K562 (cell line): ENCODE measurements around the gene RNF151. TPM values are rescaled to one million over a fixed set of nuclear protein-coding genes. Genes with fewer than 3 reads are reported as not detected.

Source experiments
- ATAC-seq: fragments of 200-7000 bp; cut with Tn5 transposase; 3 replicates; pipeline ENCODE4 v1.9.1; 2020; ENCODE audit warnings: moderate library complexity
- BruUV-seq: library from RNA; stranded (reverse); fragments of 400-500 nt; replicated peaks from 2 replicates; lab custom pipeline; 2021; lab: Mats Ljungman, UMichigan
- CTCF ChIA-PET: fragments of 300-600 bp; formaldehyde crosslinking; extraction: SDS; loops from one replicate; lab custom pipeline; 2021; ENCODE audit warnings: low intra/inter-chr PET ratio; lab: Yijun Ruan, JAX
- POLR2A ChIA-PET: fragments of 300-600, 350-650 bp; sonication (Branson Sonifier 250); formaldehyde crosslinking; extraction: SDS; loops from one replicate; lab custom pipeline; 2021; ENCODE audit warnings: antibody characterized with exemption, inconsistent platforms; lab: Yijun Ruan, JAX
- DNase-seq, 4 experiments: peaks; one replicate each; pipeline versions ENCODE4 v3.0.0 to v3.0.0-alpha.2; 2011 to 2018; ENCODE audit warnings: low spot score in 3 of 4, mixed read lengths in 3 of 4; ENCODE audit errors: extremely low read depth in 1 of 4
- FAIRE-seq: peaks from 2 replicates; lab custom pipeline; 2011; peaks lifted over from hg19 to GRCh38; lab: Jason Lieb, UNC
- H2AFZ ChIP-seq: 2 replicates; pipeline ENCODE4 v1.6.0; 2011; ENCODE audit warnings: low read depth, low read length, control low read depth, inconsistent platforms
- H3K27ac ChIP-seq: fragments of 200-600 bp; 3 replicates; pipeline ENCODE4 v1.8.0; 2011; ENCODE audit warnings: low read depth, mild to moderate bottlenecking, control low read depth, inconsistent platforms, low read length, moderate library complexity, mixed read lengths; ENCODE audit errors: extremely low read depth
- H3K27me3 ChIP-seq, 2 experiments: fragments of 300-600 bp in 1 of 2; 2 replicates in 1 of 2; 3 replicates in 1 of 2; pipeline versions ENCODE4 v1.6.0 to v1.8.0; 2011; ENCODE audit warnings: inconsistent platforms in 2 of 2, low read length in 2 of 2, mild to moderate bottlenecking in 1 of 2, mixed read lengths in 1 of 2, moderate library complexity in 1 of 2; ENCODE audit not compliant: control insufficient read depth in 2 of 2, insufficient read depth in 2 of 2
- H3K36me3 ChIP-seq: fragments of 300-600 bp; 3 replicates; pipeline ENCODE4 v1.8.0; 2011; ENCODE audit warnings: mild to moderate bottlenecking, low read length, inconsistent platforms; ENCODE audit not compliant: control insufficient read depth, insufficient read depth
- H3K4me1 ChIP-seq, 2 experiments: fragments of 200-600 bp in 1 of 2; replicated peaks in 1 of 2; 2 replicates in 1 of 2; 3 replicates in 1 of 2; pipeline versions ENCODE4 v1.5.1 to v1.8.0; 2011; ENCODE audit warnings: inconsistent platforms in 2 of 2, low read length in 2 of 2, mild to moderate bottlenecking in 1 of 2, mixed read lengths in 1 of 2, moderate library complexity in 1 of 2; ENCODE audit not compliant: control insufficient read depth in 2 of 2, insufficient read depth in 2 of 2
- H3K4me2 ChIP-seq: 2 replicates; pipeline ENCODE4 v1.6.1; 2011; ENCODE audit warnings: low read length, control low read depth, inconsistent platforms, mixed read lengths; ENCODE audit not compliant: insufficient read depth
- H3K4me3 ChIP-seq: fragments of 200-600 bp; sonication (generic), shearing (Covaris generic); 2 replicates; pipeline ENCODE4 v1.5.1; 2016; ENCODE audit warnings: control low read depth, inconsistent platforms
- H3K79me2 ChIP-seq: fragments of 200-600 bp; 3 replicates; pipeline ENCODE4 v1.8.0; 2011; ENCODE audit warnings: low read length, inconsistent platforms; ENCODE audit not compliant: control insufficient read depth, insufficient read depth
- H3K9ac ChIP-seq, 2 experiments: 2 replicates each; pipeline versions ENCODE4 v1.6.0 to v1.6.1; 2011; ENCODE audit warnings: low read depth in 2 of 2, low read length in 2 of 2, control low read depth in 1 of 2, inconsistent platforms in 1 of 2, mild to moderate bottlenecking in 1 of 2, mixed read lengths in 1 of 2; ENCODE audit not compliant: insufficient read depth in 1 of 2
- H3K9me1 ChIP-seq: one replicate; pipeline ENCODE4 v1.6.0; 2011; ENCODE audit warnings: inconsistent platforms, mild to moderate bottlenecking, low read length, moderate library complexity; ENCODE audit not compliant: control insufficient read depth, insufficient read depth
- H3K9me3 ChIP-seq: replicated peaks from 2 replicates; pipeline ENCODE4 v1.5.1; 2011; ENCODE audit warnings: low read depth, low read length, inconsistent platforms; ENCODE audit not compliant: control insufficient read depth, insufficient read depth
- H4K20me1 ChIP-seq: replicated peaks from 2 replicates; pipeline ENCODE4 v1.6.1; 2011; ENCODE audit warnings: low read length, inconsistent platforms, mixed read lengths; ENCODE audit not compliant: control insufficient read depth, insufficient read depth
- HCFC1 ChIP-seq: IDR thresholded peaks from 2 replicates; pipeline ENCODE4 v1.6.1; 2012; ENCODE audit warnings: low read depth, low read length, improper control_type of control experiment
- HDAC6 ChIP-seq: IDR thresholded peaks from 2 replicates; pipeline ENCODE4 v1.6.1; 2012; ENCODE audit warnings: low read depth, mild to moderate bottlenecking, control low read depth, inconsistent platforms, low read length, moderate library complexity
- PML ChIP-seq: IDR thresholded peaks from 2 replicates; pipeline ENCODE4 v1.6.1; 2012; ENCODE audit warnings: low read length, inconsistent platforms
- POLR2A ChIP-seq: fragments of 450-650 bp; conservative IDR thresholded peaks from 2 replicates; pipeline ENCODE4 v1.6.1; 2016
- TCF7L2 ChIP-seq: fragments of 150-350 bp; IDR thresholded peaks from 2 replicates; pipeline ENCODE4 v1.6.1; 2016; ENCODE audit warnings: low read depth, mild to moderate bottlenecking, low read length, moderate library complexity
- TSC22D4 ChIP-seq: fragments of 450-650 bp; IDR thresholded peaks from 2 replicates; pipeline ENCODE4 v1.6.1; 2016; ENCODE audit warnings: missing genetic modification characterization, missing biosample characterization, control low read depth
- WGBS: fragments of 100-300 bp; shearing (Covaris generic); methylation state at CpG from one replicate; pipeline ENCODE4 v1.1.6; 2016; ENCODE audit warnings: low coverage, mixed read lengths; ENCODE audit not compliant: insufficient coverage; ENCODE audit errors: missing lambda C conversion rate; 5-methylcytosine and 5-hydroxymethylcytosine counted together
- in situ Hi-C: fragments of 300-500 bp; cut with MboI; formaldehyde crosslinking; loops from 4 replicates; pipeline ENCODE4 v1.15.0; 2018; ENCODE audit warnings: inconsistent platforms, mixed read lengths
- intact Hi-C: fragments of 100-400 bp; cut with micrococcal nuclease; formaldehyde crosslinking; loops from 2 replicates; pipeline ENCODE4 v1.14.2; 2022
- polyA plus RNA-seq, 8 experiments: library from polyadenylated mRNA; depleted of rRNA in 4 of 8; stranded (reverse) in 5 of 8; unstranded in 3 of 8; fragments of >200 nt; fragmentation: Nextera tagmentation in 2 of 8; fragmentation: Illumina TruSeq in 1 of 8; extraction: Ambion mirVana in 2 of 8; extraction: Trizol in 1 of 8; gene quantifications; 2 replicates each; pipeline versions ENCODE4 v1.2.1 to v1.2.3, GENCODE V29; 2011 to 2014; ENCODE audit warnings: inconsistent platforms in 1 of 8, missing spikeins in 1 of 8
- total RNA-seq, 7 experiments: library from RNA; depleted of rRNA in 6 of 7; stranded (reverse); fragments of >200 nt in 6 of 7; fragmentation: Illumina TruSeq in 2 of 7; extraction: Trizol in 2 of 7; gene quantifications; 2 replicates each; pipeline versions ENCODE4 v1.2.1 to v1.2.3, GENCODE V29; 2011 to 2021; ENCODE audit warnings: low replicate concordance in 1 of 7
- TF ChIP-seq, protein P1 (sequence below): fragments of 450-650 bp; IDR thresholded peaks from 2 replicates; pipeline ENCODE4 v1.6.1; 2016; ENCODE audit warnings: mild to moderate bottlenecking, moderate library complexity
- TF ChIP-seq, protein P2 (sequence below): fragments of 200-800 bp; sonication (Bioruptor generic); IDR thresholded peaks from 2 replicates; pipeline ENCODE4 v1.6.1; 2017; ENCODE audit warnings: missing genetic modification characterization, missing compliant biosample characterization

Gene RNF151
- total and polyA plus RNA-seq, 9 of the 15 experiments (the other 6 are each of a cell fraction or from before 2014, with no cell fraction given), result not detected

DNA sequence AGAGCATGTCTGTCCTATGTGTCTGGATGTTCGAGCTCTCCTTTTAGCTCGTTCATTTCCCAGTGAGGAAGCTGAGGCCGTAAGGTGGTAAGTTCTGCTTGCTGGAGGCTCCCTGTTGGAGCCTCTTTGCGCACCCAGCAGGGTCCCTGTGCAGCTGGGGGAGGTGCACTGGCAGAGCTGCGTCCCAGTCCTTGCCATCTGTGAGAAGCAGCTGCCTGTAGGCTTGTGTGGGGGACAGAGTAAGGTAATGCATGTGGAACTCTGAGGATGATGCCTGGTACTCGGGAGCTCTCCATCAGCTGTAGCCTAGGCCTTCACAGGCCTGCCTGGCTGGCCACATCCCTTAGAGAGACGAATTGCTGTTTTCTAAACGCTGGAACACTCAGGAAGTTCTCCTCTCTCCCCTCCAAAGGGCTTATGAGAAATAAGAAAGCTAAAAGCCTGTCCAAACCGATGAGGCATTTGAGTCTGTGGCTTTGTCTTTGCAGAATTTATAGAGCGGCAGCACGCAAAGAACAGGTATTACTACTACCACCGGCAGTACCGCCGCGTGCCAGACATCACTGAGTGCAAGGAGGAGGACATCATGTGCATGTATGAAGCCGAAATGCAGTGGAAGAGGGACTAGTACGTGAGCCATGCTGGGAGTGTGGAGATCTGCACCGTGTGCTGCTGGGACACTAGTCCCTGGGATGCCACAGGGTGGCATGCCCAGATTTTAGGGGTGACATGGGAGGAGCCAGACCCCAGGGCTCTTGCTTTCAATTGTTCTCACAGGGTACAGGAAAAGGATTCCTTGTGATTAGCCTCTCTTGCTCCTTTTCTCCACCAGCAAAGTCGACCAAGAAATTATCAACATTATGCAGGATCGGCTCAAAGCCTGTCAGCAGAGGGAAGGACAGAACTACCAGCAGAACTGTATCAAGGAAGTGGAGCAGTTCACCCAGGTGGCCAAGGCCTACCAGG is 5.7 kb upstream of the RNF151 start:
- Histone ChIP-seq H3K27ac (peak overlapping the region; percentile 83), H3K9me1 (no peaks in the 10 kb centered on the region), H2AFZ (no peak overlapping the region), H3K4me2 (peak overlapping the region; percentile 100), H3K9ac (peak overlapping the region; percentile 75 to 94), H3K79me2 (peaks cover 67% of the 10 kb centered on the region), H3K9me3 (no peaks in the 10 kb centered on the region), H3K4me1 (peaks cover 8 to 49% of the 10 kb centered on the region in 2 experiments; a peak in 4 of 5 replicates), H3K4me3 (peak overlapping the region; percentile 65), H3K36me3 (peaks cover 38% of the 10 kb centered on the region), H3K27me3 (no peaks in the 10 kb centered on the region), H4K20me1 (peaks cover 35% of the 10 kb centered on the region)
- peak in 1 of 4 experiments; percentile 75 for DNase-seq
- ChIA-PET CTCF (interaction anchor here (0.6 kb wide), 1 partner anchor 1722 kb away, joined by 3 read pairs; no protein-coding TSS in a partner anchor), POLR2A (interaction anchor here (0.6 to 3.0 kb wide), 17 partner anchors 9 to 1586 kb away, joined by 3 to 13 read pairs (median 3); partner anchors contain the start of genes EME2, MRPS34, MSRB1 and NUBP2)
- peak; percentile 53 for ATAC-seq
- 4% methylated on average over 19 of the region's 20 CpGs for WGBS
- peak; percentile 81 for FAIRE-seq
- BruUV-seq, result TSS peak; percentile 35
- in situ Hi-C loops (no loop called here), intact Hi-C loops (no loop called here)
- TF ChIP-seq HDAC6 (no peak), TSC22D4 (tag) (no peak), POLR2A (peak; percentile 97), TCF7L2 (no peak), PML (peak; percentile 76), HCFC1 (no peak)
- TF ChIP-seq, protein P1, sequence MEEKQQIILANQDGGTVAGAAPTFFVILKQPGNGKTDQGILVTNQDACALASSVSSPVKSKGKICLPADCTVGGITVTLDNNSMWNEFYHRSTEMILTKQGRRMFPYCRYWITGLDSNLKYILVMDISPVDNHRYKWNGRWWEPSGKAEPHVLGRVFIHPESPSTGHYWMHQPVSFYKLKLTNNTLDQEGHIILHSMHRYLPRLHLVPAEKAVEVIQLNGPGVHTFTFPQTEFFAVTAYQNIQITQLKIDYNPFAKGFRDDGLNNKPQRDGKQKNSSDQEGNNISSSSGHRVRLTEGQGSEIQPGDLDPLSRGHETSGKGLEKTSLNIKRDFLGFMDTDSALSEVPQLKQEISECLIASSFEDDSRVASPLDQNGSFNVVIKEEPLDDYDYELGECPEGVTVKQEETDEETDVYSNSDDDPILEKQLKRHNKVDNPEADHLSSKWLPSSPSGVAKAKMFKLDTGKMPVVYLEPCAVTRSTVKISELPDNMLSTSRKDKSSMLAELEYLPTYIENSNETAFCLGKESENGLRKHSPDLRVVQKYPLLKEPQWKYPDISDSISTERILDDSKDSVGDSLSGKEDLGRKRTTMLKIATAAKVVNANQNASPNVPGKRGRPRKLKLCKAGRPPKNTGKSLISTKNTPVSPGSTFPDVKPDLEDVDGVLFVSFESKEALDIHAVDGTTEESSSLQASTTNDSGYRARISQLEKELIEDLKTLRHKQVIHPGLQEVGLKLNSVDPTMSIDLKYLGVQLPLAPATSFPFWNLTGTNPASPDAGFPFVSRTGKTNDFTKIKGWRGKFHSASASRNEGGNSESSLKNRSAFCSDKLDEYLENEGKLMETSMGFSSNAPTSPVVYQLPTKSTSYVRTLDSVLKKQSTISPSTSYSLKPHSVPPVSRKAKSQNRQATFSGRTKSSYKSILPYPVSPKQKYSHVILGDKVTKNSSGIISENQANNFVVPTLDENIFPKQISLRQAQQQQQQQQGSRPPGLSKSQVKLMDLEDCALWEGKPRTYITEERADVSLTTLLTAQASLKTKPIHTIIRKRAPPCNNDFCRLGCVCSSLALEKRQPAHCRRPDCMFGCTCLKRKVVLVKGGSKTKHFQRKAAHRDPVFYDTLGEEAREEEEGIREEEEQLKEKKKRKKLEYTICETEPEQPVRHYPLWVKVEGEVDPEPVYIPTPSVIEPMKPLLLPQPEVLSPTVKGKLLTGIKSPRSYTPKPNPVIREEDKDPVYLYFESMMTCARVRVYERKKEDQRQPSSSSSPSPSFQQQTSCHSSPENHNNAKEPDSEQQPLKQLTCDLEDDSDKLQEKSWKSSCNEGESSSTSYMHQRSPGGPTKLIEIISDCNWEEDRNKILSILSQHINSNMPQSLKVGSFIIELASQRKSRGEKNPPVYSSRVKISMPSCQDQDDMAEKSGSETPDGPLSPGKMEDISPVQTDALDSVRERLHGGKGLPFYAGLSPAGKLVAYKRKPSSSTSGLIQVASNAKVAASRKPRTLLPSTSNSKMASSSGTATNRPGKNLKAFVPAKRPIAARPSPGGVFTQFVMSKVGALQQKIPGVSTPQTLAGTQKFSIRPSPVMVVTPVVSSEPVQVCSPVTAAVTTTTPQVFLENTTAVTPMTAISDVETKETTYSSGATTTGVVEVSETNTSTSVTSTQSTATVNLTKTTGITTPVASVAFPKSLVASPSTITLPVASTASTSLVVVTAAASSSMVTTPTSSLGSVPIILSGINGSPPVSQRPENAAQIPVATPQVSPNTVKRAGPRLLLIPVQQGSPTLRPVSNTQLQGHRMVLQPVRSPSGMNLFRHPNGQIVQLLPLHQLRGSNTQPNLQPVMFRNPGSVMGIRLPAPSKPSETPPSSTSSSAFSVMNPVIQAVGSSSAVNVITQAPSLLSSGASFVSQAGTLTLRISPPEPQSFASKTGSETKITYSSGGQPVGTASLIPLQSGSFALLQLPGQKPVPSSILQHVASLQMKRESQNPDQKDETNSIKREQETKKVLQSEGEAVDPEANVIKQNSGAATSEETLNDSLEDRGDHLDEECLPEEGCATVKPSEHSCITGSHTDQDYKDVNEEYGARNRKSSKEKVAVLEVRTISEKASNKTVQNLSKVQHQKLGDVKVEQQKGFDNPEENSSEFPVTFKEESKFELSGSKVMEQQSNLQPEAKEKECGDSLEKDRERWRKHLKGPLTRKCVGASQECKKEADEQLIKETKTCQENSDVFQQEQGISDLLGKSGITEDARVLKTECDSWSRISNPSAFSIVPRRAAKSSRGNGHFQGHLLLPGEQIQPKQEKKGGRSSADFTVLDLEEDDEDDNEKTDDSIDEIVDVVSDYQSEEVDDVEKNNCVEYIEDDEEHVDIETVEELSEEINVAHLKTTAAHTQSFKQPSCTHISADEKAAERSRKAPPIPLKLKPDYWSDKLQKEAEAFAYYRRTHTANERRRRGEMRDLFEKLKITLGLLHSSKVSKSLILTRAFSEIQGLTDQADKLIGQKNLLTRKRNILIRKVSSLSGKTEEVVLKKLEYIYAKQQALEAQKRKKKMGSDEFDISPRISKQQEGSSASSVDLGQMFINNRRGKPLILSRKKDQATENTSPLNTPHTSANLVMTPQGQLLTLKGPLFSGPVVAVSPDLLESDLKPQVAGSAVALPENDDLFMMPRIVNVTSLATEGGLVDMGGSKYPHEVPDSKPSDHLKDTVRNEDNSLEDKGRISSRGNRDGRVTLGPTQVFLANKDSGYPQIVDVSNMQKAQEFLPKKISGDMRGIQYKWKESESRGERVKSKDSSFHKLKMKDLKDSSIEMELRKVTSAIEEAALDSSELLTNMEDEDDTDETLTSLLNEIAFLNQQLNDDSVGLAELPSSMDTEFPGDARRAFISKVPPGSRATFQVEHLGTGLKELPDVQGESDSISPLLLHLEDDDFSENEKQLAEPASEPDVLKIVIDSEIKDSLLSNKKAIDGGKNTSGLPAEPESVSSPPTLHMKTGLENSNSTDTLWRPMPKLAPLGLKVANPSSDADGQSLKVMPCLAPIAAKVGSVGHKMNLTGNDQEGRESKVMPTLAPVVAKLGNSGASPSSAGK, result no peak; the same call in none of the 2 replicates
- TF ChIP-seq, protein P2, sequence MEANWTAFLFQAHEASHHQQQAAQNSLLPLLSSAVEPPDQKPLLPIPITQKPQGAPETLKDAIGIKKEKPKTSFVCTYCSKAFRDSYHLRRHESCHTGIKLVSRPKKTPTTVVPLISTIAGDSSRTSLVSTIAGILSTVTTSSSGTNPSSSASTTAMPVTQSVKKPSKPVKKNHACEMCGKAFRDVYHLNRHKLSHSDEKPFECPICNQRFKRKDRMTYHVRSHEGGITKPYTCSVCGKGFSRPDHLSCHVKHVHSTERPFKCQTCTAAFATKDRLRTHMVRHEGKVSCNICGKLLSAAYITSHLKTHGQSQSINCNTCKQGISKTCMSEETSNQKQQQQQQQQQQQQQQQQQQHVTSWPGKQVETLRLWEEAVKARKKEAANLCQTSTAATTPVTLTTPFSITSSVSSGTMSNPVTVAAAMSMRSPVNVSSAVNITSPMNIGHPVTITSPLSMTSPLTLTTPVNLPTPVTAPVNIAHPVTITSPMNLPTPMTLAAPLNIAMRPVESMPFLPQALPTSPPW (CRISPR knock-in tag), result no peak
